C1 segment of cervical spinal cord (tissue), 14 donors: ENCODE results near the gene CPNE4.

ENCODE experiments used
- DNase-seq, 14 donors: peaks; one replicate each; lab custom pipeline; 2025; lab: John Stamatoyannopoulos, UW

The CPNE4 gene

GRCh38 chr3:131701153-131701770, 333.6 kb downstream of the CPNE4 start:
- no peak for DNase-seq

GRCh38 chr3:131699001-131699400, 335.8 kb downstream of the CPNE4 start:
- no peak for DNase-seq

GRCh38 chr3:131694376-131694775, 340.4 kb downstream of the CPNE4 start:
- no peak for DNase-seq

GRCh38 chr3:131692356-131692755, 342.5 kb downstream of the CPNE4 start:
- no peak for DNase-seq

- no peak for DNase-seq
These were observed 344.0 kb downstream of the CPNE4 start for GRCh38 chr3:131690800-131691199.

- DNase-seq = no peak
These were observed 346.4 kb downstream of the CPNE4 start for GRCh38 chr3:131688370-131688769.

GRCh38 chr3:131669600-131669999, 365.2 kb downstream of the CPNE4 start:
- DNase-seq = no peak

- DNase-seq = no peak
These were observed 376.0 kb downstream of the CPNE4 start for GRCh38 chr3:131658771-131659170.

- no peak for DNase-seq
These were observed 376.7 kb downstream of the CPNE4 start for GRCh38 chr3:131658115-131658514.

- no peak for DNase-seq
These were observed 379.6 kb downstream of the CPNE4 start for GRCh38 chr3:131655070-131655690.

GRCh38 chr3:131645638-131646037, 389.2 kb downstream of the CPNE4 start:
- no peak for DNase-seq

GRCh38 chr3:131636266-131636775, 398.5 kb downstream of the CPNE4 start:
- DNase-seq = no peak

GRCh38 chr3:131630807-131631206, 404.0 kb downstream of the CPNE4 start:
- no peak for DNase-seq

GRCh38 chr3:131630097-131630496, 404.7 kb downstream of the CPNE4 start:
- no peak for DNase-seq

- DNase-seq = no peak
These were observed 411.4 kb downstream of the CPNE4 start for GRCh38 chr3:131623431-131623830.

- no peak for DNase-seq
These were observed 412.1 kb downstream of the CPNE4 start for GRCh38 chr3:131622726-131623125.

GRCh38 chr3:131620977-131621376, 413.8 kb downstream of the CPNE4 start:
- DNase-seq = no peak

- no peak for DNase-seq
These were observed 415.0 kb downstream of the CPNE4 start for GRCh38 chr3:131619821-131620220.

- DNase-seq = no peak
These were observed 418.1 kb downstream of the CPNE4 start for GRCh38 chr3:131616719-131617118.

- DNase-seq = no peak
These were observed 422.1 kb downstream of the CPNE4 start for GRCh38 chr3:131612745-131613144.

- no peak for DNase-seq
These were observed 424.6 kb downstream of the CPNE4 start for GRCh38 chr3:131610174-131610573.

- DNase-seq = no peak
These were observed 426.1 kb downstream of the CPNE4 start for GRCh38 chr3:131608741-131609140.

- no peak for DNase-seq
These were observed 426.5 kb downstream of the CPNE4 start for GRCh38 chr3:131608296-131608695.
